HepG2 (cell line): ENCODE measurements around the gene GPATCH2. TPM values are rescaled to one million over a fixed set of nuclear protein-coding genes. Genes with fewer than 3 reads are reported as not detected.

Experiments used
- ATAC-seq: fragments of 200-7000 bp; cut with Tn5 transposase; 3 replicates; pipeline ENCODE4 v1.9.1; 2020; ENCODE audit warnings: mild to moderate bottlenecking, moderate library complexity
- BruUV-seq: library from RNA; stranded (reverse); fragments of 400-500 nt; replicated peaks from 2 replicates; lab custom pipeline; 2021; lab: Mats Ljungman, UMichigan
- CTCF ChIA-PET: fragments of 300-600 bp; formaldehyde crosslinking; extraction: SDS; loops from one replicate; lab custom pipeline; 2021; ENCODE audit warnings: low total read pairs, inconsistent platforms, low intra/inter-chr PET ratio; lab: Yijun Ruan, JAX
- POLR2A ChIA-PET: fragments of 350-600 bp; sonication (Branson Sonifier 250); formaldehyde crosslinking; loops from one replicate; lab custom pipeline; 2020; ENCODE audit warnings: antibody characterized with exemption, inconsistent platforms; lab: Yijun Ruan, JAX
- DNase-seq: peaks from one replicate; pipeline ENCODE4 v3.0.0-alpha.2; 2015; ENCODE audit warnings: low spot score
- FAIRE-seq: peaks from 3 replicates; lab custom pipeline; 2011; peaks lifted over from hg19 to GRCh38; lab: Jason Lieb, UNC
- H2AFZ ChIP-seq: one replicate; pipeline ENCODE4 v1.6.1; 2011; ENCODE audit warnings: low read length, inconsistent platforms
- H3K27ac ChIP-seq: fragments of 300-600 bp; 3 replicates; pipeline ENCODE4 v1.8.0; 2011; ENCODE audit warnings: mixed run types, mild to moderate bottlenecking, mixed read lengths, low read length, inconsistent platforms; ENCODE audit not compliant: insufficient read depth; ENCODE audit errors: extremely low read length
- H3K27me3 ChIP-seq, 2 experiments: fragments of 200-600 bp in 1 of 2; 2 replicates in 1 of 2; 3 replicates in 1 of 2; pipeline versions ENCODE4 v1.6.0 to v1.8.0; 2011; ENCODE audit warnings: low read length in 2 of 2, mild to moderate bottlenecking in 2 of 2, moderate library complexity in 2 of 2, inconsistent platforms in 1 of 2; ENCODE audit not compliant: insufficient read depth in 2 of 2, control insufficient read depth in 1 of 2
- H3K36me3 ChIP-seq, 2 experiments: fragments of 200-600 bp in 1 of 2; replicated peaks in 1 of 2; 2 replicates in 1 of 2; 3 replicates in 1 of 2; pipeline versions ENCODE4 v1.5.1 to v1.8.0; 2011; ENCODE audit warnings: low read length in 2 of 2, inconsistent platforms in 1 of 2; ENCODE audit not compliant: insufficient read depth in 2 of 2, control insufficient read depth in 1 of 2
- H3K4me1 ChIP-seq: 2 replicates; pipeline ENCODE4 v1.5.1; 2012; ENCODE audit warnings: low read length, inconsistent platforms; ENCODE audit not compliant: insufficient read depth
- H3K4me2 ChIP-seq: 2 replicates; pipeline ENCODE4 v1.6.0; 2011; ENCODE audit warnings: low read depth, low read length, inconsistent platforms
- H3K4me3 ChIP-seq, 3 experiments: fragments of 200-600 bp in 1 of 3; sonication (generic), shearing (Covaris generic) in 1 of 3; replicated peaks in 1 of 3; 2 replicates each; pipeline ENCODE4 v1.5.1; 2011 to 2016; ENCODE audit warnings: low read length in 3 of 3, inconsistent platforms in 2 of 3, low read depth in 2 of 3, mild to moderate bottlenecking in 2 of 3, control low read depth in 1 of 3, mixed read lengths in 1 of 3; ENCODE audit not compliant: insufficient read depth in 1 of 3
- H3K79me2 ChIP-seq: one replicate; pipeline ENCODE4 v1.6.1; 2011; ENCODE audit warnings: low read length, inconsistent platforms; ENCODE audit not compliant: insufficient read depth
- H3K9ac ChIP-seq: 2 replicates; pipeline ENCODE4 v1.6.0; 2011; ENCODE audit warnings: mild to moderate bottlenecking, low read depth, low read length, inconsistent platforms; ENCODE audit not compliant: insufficient read depth
- H3K9me3 ChIP-seq: 2 replicates; pipeline ENCODE4 v1.5.1; 2012; ENCODE audit warnings: mild to moderate bottlenecking, low read length
- H4K20me1 ChIP-seq: 2 replicates; pipeline ENCODE4 v1.6.0; 2011; ENCODE audit warnings: inconsistent platforms, mild to moderate bottlenecking, low read length, moderate library complexity; ENCODE audit not compliant: insufficient read depth
- AKNA ChIP-seq: sonication (generic); formaldehyde crosslinking; IDR thresholded peaks from 2 replicates; pipeline ENCODE4 v1.4.0; 2020; ENCODE audit warnings: missing genetic modification reagents, borderline replicate concordance
- ARID3A ChIP-seq: IDR thresholded peaks from 2 replicates; pipeline ENCODE4 v1.6.1; 2012; ENCODE audit warnings: low read depth, low read length, improper control_type of control experiment
- KDM3A ChIP-seq: IDR thresholded peaks from 2 replicates; pipeline ENCODE4 v1.6.1; 2018; ENCODE audit warnings: low read depth, missing compliant biosample characterization
- SIX1 ChIP-seq: sonication (generic); formaldehyde crosslinking; IDR thresholded peaks from 2 replicates; pipeline ENCODE4 v1.4.0; 2020; ENCODE audit warnings: missing genetic modification reagents, borderline replicate concordance
- ZNF7 ChIP-seq: IDR thresholded peaks from 2 replicates; pipeline ENCODE4 v1.6.1; 2016; ENCODE audit warnings: missing biosample characterization, missing genetic modification reagents
- WGBS: methylation state at CpG from one replicate; pipeline ENCODE4 v1.1.6; 2017; ENCODE audit warnings: low lambda C conversion rate; 5-methylcytosine and 5-hydroxymethylcytosine counted together
- in situ Hi-C: cut with HindIII; loops from 2 replicates; pipeline ENCODE4 v1.10.0; 2017; ENCODE audit warnings: low pct_unique_long_range_greater_than_20kb; ENCODE audit not compliant: extremely low pct_ligation_motif_present
- intact Hi-C: fragments of 100-400 bp; cut with micrococcal nuclease; formaldehyde crosslinking; loops from one replicate; pipeline ENCODE4 v1.10.0; 2022; ENCODE audit not compliant: unreplicated experiment
- polyA plus RNA-seq, 8 experiments: library from polyadenylated mRNA; depleted of rRNA in 3 of 8; stranded (reverse) in 7 of 8; unstranded in 1 of 8; fragments of >200 nt; fragmentation: Illumina TruSeq in 4 of 8; extraction: Trizol in 4 of 8; gene quantifications; 2 replicates each; pipeline versions ENCODE4 v1.2.1 to v1.2.3, GENCODE V29; 2011 to 2016; ENCODE audit warnings: low read depth in 4 of 8, missing spikeins in 1 of 8, mixed read lengths in 1 of 8; ENCODE audit not compliant: insufficient read depth in 1 of 8
- total RNA-seq, 5 experiments: library from RNA; depleted of rRNA; stranded (reverse); fragments of >200 nt; fragmentation: Illumina TruSeq; extraction: Trizol; gene quantifications; 2 replicates each; pipeline ENCODE4 v1.2.3, GENCODE V29; 2016; ENCODE audit warnings: low read depth in 1 of 5

Gene GPATCH2
- total and polyA plus RNA-seq, 2 of the 13 experiments (the other 11 are each of a cell fraction or from before 2014, with no cell fraction given), result 3.5 to 15.7 TPM

- Histone ChIP-seq H3K9ac (no peak overlapping the region), H3K79me2 (no peaks in the 10 kb centered on the region), H3K4me2 (no peak overlapping the region), H3K27ac (no peak overlapping the region), H3K4me1 (no peaks in the 10 kb centered on the region), H3K4me3 (no peak overlapping the region), H3K27me3 (no peaks in the 10 kb centered on the region), H3K9me3 (no peaks in the 10 kb centered on the region), H4K20me1 (no peaks in the 10 kb centered on the region), H2AFZ (no peak overlapping the region), H3K36me3 (no peaks in the 10 kb centered on the region)
- TF ChIP-seq ZNF7 (CRISPR knock-in tag), result no peak
- FAIRE-seq, result no peak
- BruUV-seq, result no TSS peak
- DNase-seq, result no peak
- intact Hi-C loops (no loop called here), in situ Hi-C loops (no loop called here)
- ChIA-PET CTCF (no interaction called here), POLR2A (no interaction called here)
- 94% methylated on average over 4 of the region's 4 CpGs for WGBS
- no peak for ATAC-seq
Observed at GRCh38 chr1:217453816-217454215, 177.1 kb downstream of the GPATCH2 start.

GRCh38 chr1:217449370-217449769, 181.5 kb downstream of the GPATCH2 start:
- Histone ChIP-seq H3K4me1 (no peaks in the 10 kb centered on the region), H2AFZ (no peak overlapping the region), H3K9ac (no peak overlapping the region), H3K4me3 (no peak overlapping the region), H3K27ac (no peak overlapping the region), H3K36me3 (no peaks in the 10 kb centered on the region), H3K4me2 (no peak overlapping the region), H3K79me2 (no peaks in the 10 kb centered on the region), H4K20me1 (no peaks in the 10 kb centered on the region), H3K9me3 (no peaks in the 10 kb centered on the region), H3K27me3 (no peaks in the 10 kb centered on the region)
- ATAC-seq (no peak), FAIRE-seq (no peak), DNase-seq (no peak)
- TF ChIP-seq ARID3A (no peak), KDM3A (no peak), AKNA (no peak), SIX1 (CRISPR knock-in tag) (no peak)
- intact Hi-C loops (no loop called here), in situ Hi-C loops (no loop called here)
- BruUV-seq, result no TSS peak
- WGBS, result 96% methylated on average over 6 of the region's 6 CpGs
- ChIA-PET POLR2A (no interaction called here), CTCF (no interaction called here)
